Measurements from ENCODE around the gene SLC8A1. TPM values are rescaled to one million over a fixed set of nuclear protein-coding genes. Genes with fewer than 3 reads are reported as not detected.

The SLC8A1 gene
- total RNA-seq, 6 donors from 2014 or later, result 21.8 to 58.6 (median 25.3) TPM

GRCh38 chr2:40189881-40190280, 262.0 kb downstream of the SLC8A1 start:
- H3K4me3 ChIP-seq, result no peak overlapping the region
- TF ChIP-seq POLR2AphosphoS5 (IDR thresholded peaks at IDR 0.05), result no peak
- no peak for TF ChIP-seq CTCF (IDR thresholded peaks at IDR 0.05)
- no peak for TF ChIP-seq EP300 (IDR thresholded peaks at IDR 0.05)
- TF ChIP-seq POLR2A (IDR thresholded peaks at IDR 0.05), result no peak
- ATAC-seq (ENCODE audit: low FRiP score in 2 of 2), result no peak
- no peak overlapping the region for H3K27ac ChIP-seq
- no peaks in the 10 kb centered on the region for H3K27me3 ChIP-seq
- H3K4me1 ChIP-seq, result no peaks in the 10 kb centered on the region
- DNase-seq, result no peak
- no peaks in the 10 kb centered on the region for H3K9me3 ChIP-seq
- WGBS, 2 donors, result 84 to 94% methylated on average over 5 of the region's 5 CpGs
- no peaks in the 10 kb centered on the region for H3K36me3 ChIP-seq

GRCh38 chr2:40187054-40187453, 264.8 kb downstream of the SLC8A1 start:
- TF ChIP-seq EP300 (IDR thresholded peaks at IDR 0.05) (no peak), POLR2AphosphoS5 (IDR thresholded peaks at IDR 0.05) (no peak), POLR2A (IDR thresholded peaks at IDR 0.05) (no peak)
- 72 to 86% methylated on average over 5 of the region's 5 CpGs for WGBS, 2 donors
- Histone ChIP-seq H3K27ac (no peak overlapping the region), H3K36me3 (no peaks in the 10 kb centered on the region), H3K9me3 (no peaks in the 10 kb centered on the region), H3K4me1 (no peaks in the 10 kb centered on the region), H3K4me3 (no peak overlapping the region), H3K27me3 (no peaks in the 10 kb centered on the region)
- ATAC-seq (ENCODE audit: low FRiP score in 2 of 2), result no peak
- no peak for DNase-seq

- Histone ChIP-seq H3K36me3 (no peaks in the 10 kb centered on the region), H3K9me3 (no peaks in the 10 kb centered on the region), H3K27ac (no peak overlapping the region), H3K27me3 (no peaks in the 10 kb centered on the region), H3K4me3 (no peak overlapping the region), H3K4me1 (no peaks in the 10 kb centered on the region)
- DNase-seq, result no peak
- no peak for TF ChIP-seq POLR2AphosphoS5 (IDR thresholded peaks at IDR 0.05)
- TF ChIP-seq CTCF (IDR thresholded peaks at IDR 0.05), result no peak
- no peak for TF ChIP-seq EP300 (IDR thresholded peaks at IDR 0.05)
- TF ChIP-seq POLR2A (IDR thresholded peaks at IDR 0.05), result no peak
- no peak for ATAC-seq (ENCODE audit: low FRiP score in 2 of 2)
- 72 to 80% methylated on average over 5 of the region's 5 CpGs for WGBS, 2 donors
These were observed 267.3 kb downstream of the SLC8A1 start for GRCh38 chr2:40184551-40184950.

- no peaks in the 10 kb centered on the region for H3K27me3 ChIP-seq
- ATAC-seq (ENCODE audit: low FRiP score in 2 of 2), result no peak
- H3K36me3 ChIP-seq, result no peaks in the 10 kb centered on the region
- DNase-seq, result no peak
- H3K9me3 ChIP-seq, result no peaks in the 10 kb centered on the region
- TF ChIP-seq POLR2A (IDR thresholded peaks at IDR 0.05), result no peak
- no peak for TF ChIP-seq EP300 (IDR thresholded peaks at IDR 0.05)
- no peak for TF ChIP-seq POLR2AphosphoS5 (IDR thresholded peaks at IDR 0.05)
- 90 to 93% methylated on average over 3 of the region's 3 CpGs for WGBS, 2 donors
- H3K4me3 ChIP-seq, result no peak overlapping the region
- H3K27ac ChIP-seq, result no peak overlapping the region
- H3K4me1 ChIP-seq, result no peaks in the 10 kb centered on the region
These were observed 270.0 kb downstream of the SLC8A1 start for GRCh38 chr2:40181855-40182254.

GRCh38 chr2:40179801-40180200, 272.1 kb downstream of the SLC8A1 start:
- no peaks in the 10 kb centered on the region for H3K9me3 ChIP-seq
- 87 to 91% methylated on average over 2 of the region's 2 CpGs for WGBS, 2 donors
- no peak for ATAC-seq (ENCODE audit: low FRiP score in 2 of 2)

More at GRCh38 chr2:40179801-40180200, 272.1 kb downstream of the SLC8A1 start:
- TF ChIP-seq CTCF (IDR thresholded peaks at IDR 0.05) (no peak), POLR2AphosphoS5 (IDR thresholded peaks at IDR 0.05) (no peak), EP300 (IDR thresholded peaks at IDR 0.05) (no peak), POLR2A (IDR thresholded peaks at IDR 0.05) (no peak)
- H3K4me3 ChIP-seq, result no peak overlapping the region
- no peaks in the 10 kb centered on the region for H3K36me3 ChIP-seq
- H3K4me1 ChIP-seq, result no peaks in the 10 kb centered on the region
- H3K27me3 ChIP-seq, result no peaks in the 10 kb centered on the region
- DNase-seq, result no peak
- no peak overlapping the region for H3K27ac ChIP-seq

Measured in upper lobe of left lung (tissue), 6 donors.